SK-N-SH treated with all-trans-retinoic acid at 6 μM for 48 hours (cell line): ENCODE measurements around the gene RLN3.

Experiments
- PATZ1 ChIP-seq: fragments of 250-450 bp; sonication (Bioruptor Pico); IDR thresholded peaks from 2 replicates; pipeline ENCODE4 v1.8.0; 2020; ENCODE audit warnings: mild to moderate bottlenecking, moderate library complexity, borderline replicate concordance
- PPARA ChIP-seq: fragments of 250-450 bp; sonication (Bioruptor Pico); IDR thresholded peaks from 2 replicates; pipeline ENCODE4 v1.5.0; 2020; ENCODE audit warnings: mild to moderate bottlenecking, borderline replicate concordance
- SNAI2 ChIP-seq: fragments of 250-450 bp; sonication (Bioruptor Pico); IDR thresholded peaks from 2 replicates; pipeline ENCODE4 v1.5.0; 2020; ENCODE audit warnings: mild to moderate bottlenecking, moderate library complexity

- TF ChIP-seq PPARA (CRISPR knock-in tag) = no peak
- no peak for TF ChIP-seq PATZ1 (CRISPR knock-in tag)
- no peak for TF ChIP-seq SNAI2
Observed at GRCh38 chr19:14056069-14056666, 28.2 kb downstream of the RLN3 start.
